Left colon (tissue), 2 donors: ENCODE data around the gene SETDB1. TPM values are rescaled to one million over a fixed set of nuclear protein-coding genes. Genes with fewer than 3 reads are reported as not detected.
"Not testable (repeated sequence)": the region's sequence is repeated elsewhere in the genome, so short reads cannot be mapped to it uniquely, and the experiment has no call there.

Experiments
- ATAC-seq: fragments of 200-7000 bp; cut with Tn5 transposase; one replicate; pipeline ENCODE4 v1.9.1; 2020; ENCODE audit warnings: mild to moderate bottlenecking, moderate library complexity
- DNase-seq, 2 donors: peaks; one replicate each; pipeline ENCODE4 v3.0.0-alpha.2; 2020
- intact Hi-C, 2 donors: fragments of 100-400 bp; cut with DNase I in 1 of 2; cut with micrococcal nuclease in 1 of 2; formaldehyde crosslinking; loops; one replicate each; pipeline versions ENCODE4 v1.11.2 to v1.14.0; 2022; cut with DNase I, micrococcal nuclease
- long read RNA-seq: library from polyadenylated mRNA; unstranded; transcript quantifications from one replicate; pipeline ENCODE4 v2.0.0, GENCODE V29; 2021
- total RNA-seq, 2 donors: library from RNA; stranded (reverse); fragmentation: NEBNext Ultra II Directional; extraction: Animal tissue kit (Norgen Biotek cat#: 25700); gene quantifications; one replicate each; pipeline ENCODE4 v1.2.1, GENCODE V29; 2021
- donor health status: DM: no; HTN: no; CAD: no.
- donor health status: DM: yes; HTN: yes; CAD: no.

The SETDB1 gene
- total RNA-seq, result 10 to 100 TPM; 35.7 to 38.9 TPM
- long read RNA-seq, partial matches to known transcripts, result 5 of 11 reads
- long read RNA-seq, other reads (novel, unspliced or antisense), result 5 of 11 reads

DNA sequence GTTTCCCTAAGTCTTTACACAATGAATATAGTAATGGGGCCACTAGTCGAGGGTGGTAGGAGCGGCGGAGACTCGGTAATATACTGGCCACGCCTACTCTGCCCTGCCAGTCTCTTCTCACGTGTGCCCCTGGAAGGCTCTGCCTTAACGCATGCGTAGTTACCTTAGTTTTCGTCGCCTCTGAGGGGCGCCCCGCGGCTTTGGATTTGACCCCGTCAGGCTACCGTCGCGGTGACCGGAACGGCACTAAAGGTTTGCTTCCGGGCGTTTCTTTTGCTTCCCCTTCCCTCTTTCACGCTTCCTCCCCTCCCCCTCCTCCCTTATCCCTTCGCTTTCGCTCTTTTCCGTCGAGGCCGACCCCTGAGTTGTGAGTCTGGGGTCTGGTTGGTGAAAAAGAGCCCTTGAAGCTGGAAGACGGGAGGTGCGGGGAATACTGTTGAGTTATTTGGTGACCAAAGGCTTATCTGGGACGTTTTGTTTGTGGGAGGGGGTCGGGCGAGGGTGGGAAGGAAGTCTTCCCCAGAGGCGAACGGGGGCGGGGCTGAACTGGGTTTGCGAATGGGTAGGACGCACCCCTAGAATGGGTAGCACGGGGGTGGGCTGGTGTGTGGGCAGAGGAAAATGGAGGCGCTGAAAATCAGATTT is at the start of gene SETDB1:
TSS of gene SETDB1 (plus strand) at position 267 of the 645 bp plus-strand sequence. CDS start 1,352 bp downstream, outside the sequence.
- DNase-seq, result peak; percentile 96 to 97
- peak; percentile 96 for ATAC-seq
- intact Hi-C loops, result no loop called here

GRCh38 chr1:150878931-150879330 is 47.2 kb upstream of the SETDB1 start:
- intact Hi-C loops, DNase-seq, ATAC-seq: not testable (repeated sequence)

GRCh38 chr1:150881331-150882070 is 44.7 kb upstream of the SETDB1 start:
- intact Hi-C loops, result no loop called here
- ATAC-seq (no peak), DNase-seq (no peak)

DNA sequence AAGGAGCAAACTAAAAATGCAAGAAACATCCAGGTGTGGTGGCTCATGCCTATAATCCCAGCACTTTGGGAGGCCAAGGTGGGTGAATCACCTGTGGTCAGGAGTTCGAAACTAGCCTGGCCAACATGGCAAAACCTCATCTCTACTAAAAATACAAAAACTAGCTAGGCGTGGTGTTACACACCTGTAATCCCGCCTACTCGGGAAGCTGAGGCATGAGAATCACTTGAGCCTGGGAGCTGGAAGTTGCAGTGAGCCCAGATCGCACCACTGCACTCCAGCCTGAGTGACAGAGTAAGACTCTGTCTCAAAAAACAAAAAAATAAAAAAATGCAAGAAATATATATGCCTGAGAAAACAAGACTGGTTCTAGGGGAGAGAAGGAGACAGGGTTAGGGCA is 43.0 kb upstream of the SETDB1 start:
- ATAC-seq, intact Hi-C loops, DNase-seq: not testable (repeated sequence)

DNA sequence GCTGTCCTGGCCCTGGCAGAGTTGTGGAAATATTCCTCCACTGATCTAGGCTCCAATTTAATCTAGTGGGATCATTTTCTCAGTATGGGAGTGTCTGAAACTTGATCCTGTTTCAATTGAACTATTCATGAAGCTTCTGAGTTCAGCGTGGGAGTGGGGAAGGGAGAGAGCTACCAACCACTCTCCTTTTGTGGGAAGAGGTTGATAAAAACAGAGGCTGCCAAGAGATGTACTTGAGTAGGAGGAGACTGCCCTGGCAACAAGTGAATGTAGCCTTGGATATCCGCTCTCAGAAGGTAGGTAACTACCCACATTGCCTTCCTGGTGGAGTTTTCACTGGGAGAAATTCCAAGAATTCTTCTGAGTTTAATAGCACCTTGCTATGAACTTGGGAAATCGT is 39.1 kb upstream of the SETDB1 start, which contains the start of gene CTXND2:
TSS of gene CTXND2 (plus strand) at position 119 of the 400 bp plus-strand sequence. CDS start 25,179 bp downstream, outside the sequence.
- ATAC-seq (no peak), DNase-seq (no peak)
- intact Hi-C loops, result no loop called here

- DNase-seq (no peak), ATAC-seq (no peak)
- intact Hi-C loops, result no loop called here
Measured at GRCh38 chr1:150888727-150889126, 37.4 kb upstream of the SETDB1 start.

DNA sequence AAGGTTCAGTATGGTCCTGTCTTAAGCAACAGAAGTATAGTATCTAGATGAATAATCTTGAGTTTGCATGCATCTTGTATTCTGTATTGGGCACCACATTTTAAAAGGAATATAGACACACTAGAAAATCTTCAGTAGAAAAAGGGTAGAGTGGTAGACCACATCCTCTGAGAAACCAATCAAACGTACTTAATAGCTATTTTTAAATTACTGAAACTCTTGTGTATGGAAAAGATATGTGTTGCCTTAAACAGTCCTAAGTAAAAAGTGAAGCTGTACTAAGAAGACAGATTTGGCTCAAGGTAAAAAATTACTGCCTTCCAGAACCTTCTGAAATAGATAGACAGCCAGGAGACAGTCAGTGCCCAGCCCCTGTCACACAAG is 36.1 kb upstream of the SETDB1 start:
- ATAC-seq (no peak), DNase-seq (no peak)
- intact Hi-C loops, result no loop called here

- ATAC-seq (no peak), DNase-seq (no peak)
- intact Hi-C loops, result no loop called here
Measured at GRCh38 chr1:150893336-150893913, 32.7 kb upstream of the SETDB1 start.

- DNase-seq (no peak), ATAC-seq (no peak)
- intact Hi-C loops, result no loop called here
Measured at GRCh38 chr1:150895618-150896017, 30.5 kb upstream of the SETDB1 start.

DNA sequence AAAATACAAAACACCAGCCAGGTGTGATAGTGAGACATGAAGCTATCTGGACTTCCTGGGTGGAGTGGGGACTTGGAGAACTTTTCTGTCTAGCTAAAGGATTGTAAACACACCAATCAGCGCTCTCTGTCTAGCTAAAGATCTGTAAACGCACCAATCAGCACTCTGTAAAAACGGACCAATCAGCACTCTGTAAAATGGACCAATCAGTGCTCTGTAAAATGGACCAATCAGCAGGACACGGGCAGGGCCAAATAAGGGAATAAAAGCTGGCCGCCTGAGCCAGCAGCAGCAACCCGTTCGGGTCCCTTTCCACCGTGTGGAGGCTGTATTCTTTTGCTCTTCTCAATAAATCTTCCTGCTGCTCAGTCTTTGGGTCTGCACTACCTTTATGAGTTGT is 26.4 kb upstream of the SETDB1 start:
- intact Hi-C loops, ATAC-seq, DNase-seq: not testable (repeated sequence)

- no peak for ATAC-seq
- intact Hi-C loops, result no loop called here
Measured at GRCh38 chr1:150902346-150902745, 23.8 kb upstream of the SETDB1 start.

DNA sequence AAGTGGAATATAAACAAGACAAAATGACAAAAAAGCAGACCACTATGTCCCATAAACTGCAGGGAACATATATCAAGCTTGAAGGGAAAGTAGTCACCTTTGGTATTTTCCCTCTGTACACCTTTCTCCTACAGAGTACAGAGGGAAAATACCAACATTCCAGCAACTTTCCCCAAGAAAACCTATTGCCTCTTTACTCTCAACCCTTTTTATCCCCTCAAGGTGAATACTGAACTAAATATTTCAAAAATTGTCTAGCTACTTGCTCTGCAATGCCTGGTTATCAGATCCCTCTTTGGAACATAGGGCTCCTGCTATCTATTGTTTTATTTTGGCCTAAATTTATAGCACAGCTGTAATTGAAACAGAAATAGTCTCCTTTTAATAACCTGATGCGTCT is 23.4 kb upstream of the SETDB1 start:
- no peak for DNase-seq
- intact Hi-C loops, result no loop called here
- ATAC-seq, result no peak

More at GRCh38 chr1:150902346-150902745, 23.8 kb upstream of the SETDB1 start:
- no peak for DNase-seq

- intact Hi-C loops, result no loop called here
- ATAC-seq (no peak), DNase-seq (no peak)
Measured at GRCh38 chr1:150905301-150905700, 20.9 kb upstream of the SETDB1 start.

- DNase-seq (no peak), ATAC-seq (no peak)
- intact Hi-C loops, result no loop called here
Measured at GRCh38 chr1:150906329-150906728, 19.8 kb upstream of the SETDB1 start.

- ATAC-seq (no peak), DNase-seq (no peak)
- intact Hi-C loops, result no loop called here
Measured at GRCh38 chr1:150906813-150907212, 19.4 kb upstream of the SETDB1 start.

DNA sequence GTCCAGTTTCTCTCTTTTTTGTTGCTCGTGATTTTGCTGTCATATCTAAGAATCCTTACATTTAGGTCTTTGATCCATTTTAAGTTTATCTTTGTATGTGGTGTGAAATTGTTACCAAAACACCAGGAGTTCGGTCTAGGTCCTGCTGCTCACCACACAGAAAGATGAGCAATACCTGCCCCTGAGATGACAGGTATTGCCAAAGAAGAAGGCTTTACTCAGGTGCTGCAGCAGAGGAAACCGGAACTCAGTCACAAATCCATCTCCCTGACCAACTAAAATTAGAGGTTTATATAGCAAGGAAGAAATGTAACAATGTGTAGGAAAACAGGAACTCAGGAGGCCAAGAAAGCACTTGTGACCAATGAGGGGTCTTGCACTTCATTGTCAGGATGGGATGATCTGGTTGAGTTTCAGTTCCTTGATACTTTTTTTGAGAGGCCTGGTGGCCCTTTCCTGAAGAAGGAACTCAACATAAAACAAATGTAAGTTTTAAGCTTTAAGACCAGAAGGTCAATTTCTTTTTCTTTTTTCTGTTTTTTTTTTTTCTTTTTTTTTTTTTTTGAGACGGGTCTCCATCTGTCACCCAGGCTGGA is 16.5 kb upstream of the SETDB1 start:
- intact Hi-C loops, result no loop called here
- no peak for ATAC-seq
- DNase-seq, result no peak

DNA sequence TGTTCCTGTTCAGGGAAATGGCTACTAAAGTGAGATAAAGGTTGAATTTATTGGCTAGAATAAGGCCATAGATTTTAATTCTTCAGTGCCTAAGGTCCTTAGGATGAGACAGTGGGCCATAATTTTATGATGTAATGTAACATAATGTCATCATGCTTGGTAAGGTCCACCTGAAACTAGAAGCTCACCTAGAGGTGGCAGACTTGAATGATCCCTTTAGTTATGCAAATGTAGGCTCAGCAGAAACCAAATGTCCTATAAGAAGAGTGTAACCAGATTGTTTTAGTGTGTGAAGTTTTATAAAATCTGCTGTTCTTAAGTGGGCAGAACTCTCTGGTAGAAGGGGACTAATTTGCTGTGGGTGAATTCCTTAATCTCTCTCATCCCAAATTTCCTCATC is 13.5 kb upstream of the SETDB1 start:
- peak; percentile 36 for ATAC-seq
- intact Hi-C loops, result no loop called here
- no peak for DNase-seq

- intact Hi-C loops, result no loop called here
- ATAC-seq (peak; percentile 95), DNase-seq (peak; percentile 37 to 73)
Measured at GRCh38 chr1:150917387-150917786, 8.8 kb upstream of the SETDB1 start.

- DNase-seq (peak; percentile 65 to 84), ATAC-seq (peak; percentile 58)
- intact Hi-C loops, result no loop called here
Measured at GRCh38 chr1:150922519-150922975, 3.6 kb upstream of the SETDB1 start.
